GM19043 (cell line): ENCODE data around the gene SPTBN4.
"Not testable (repeated sequence)": the region's sequence is repeated elsewhere in the genome, so short reads cannot be mapped to it uniquely, and the experiment has no call there.

ENCODE experiments used
- ATAC-seq: cut with Tn5 transposase; IDR thresholded peaks from one replicate; pipeline ENCODE4 v1.9.1; 2021; ENCODE audit warnings: low read depth; ENCODE audit not compliant: unreplicated experiment

SPTBN4 gene

GRCh38 chr19:40466985-40467734 lies at the start of gene SPTBN4:
TSS of gene SPTBN4 (plus strand) at chr19:40467001. CDS start at chr19:40472622, 5,621 bp downstream.
- no peak for ATAC-seq

GRCh38 chr19:40417643-40417981 lies 49.2 kb upstream of the SPTBN4 start:
- ATAC-seq: no peak

DNA sequence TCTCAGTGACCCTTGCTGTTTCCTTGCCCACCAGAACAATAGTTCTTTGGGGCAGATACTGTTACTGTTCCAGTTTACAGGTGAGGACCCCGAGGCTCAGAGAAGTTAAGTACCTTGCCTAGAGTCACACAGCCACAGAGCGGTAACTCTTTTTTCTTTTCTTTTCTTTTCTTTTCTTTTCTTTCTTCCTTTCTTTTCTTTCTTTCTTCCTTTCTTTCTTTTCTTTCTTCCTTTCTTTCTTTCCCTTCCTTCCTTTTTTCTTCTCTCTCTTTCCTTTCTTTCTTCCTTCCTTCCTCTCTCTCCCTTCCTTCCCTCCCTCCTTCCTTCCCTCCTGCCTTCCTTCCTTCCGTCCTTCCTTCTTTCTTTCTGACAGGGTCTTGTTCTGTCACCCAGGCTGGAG lies 48.8 kb upstream of the SPTBN4 start:
- ATAC-seq: no peak

GRCh38 chr19:40419066-40419612 lies 47.7 kb upstream of the SPTBN4 start:
- ATAC-seq: no peak

GRCh38 chr19:40419780-40420179 lies 47.0 kb upstream of the SPTBN4 start:
- ATAC-seq: no peak

DNA sequence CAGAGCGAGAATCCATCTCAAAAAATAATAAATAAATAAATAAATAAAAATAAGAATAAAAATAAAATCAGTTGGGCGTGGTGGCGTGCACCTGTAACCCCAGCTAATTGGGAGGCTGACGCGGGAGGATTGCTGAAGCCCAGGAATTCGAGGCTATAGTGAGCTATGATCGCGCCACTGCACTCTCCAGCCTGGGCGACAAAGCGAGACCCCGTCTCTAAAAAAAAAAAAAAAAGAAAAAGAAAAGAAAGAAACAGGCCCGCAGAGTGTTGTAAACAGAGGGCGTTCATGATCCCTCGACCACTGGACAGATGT lies 46.4 kb upstream of the SPTBN4 start:
- no peak for ATAC-seq

DNA sequence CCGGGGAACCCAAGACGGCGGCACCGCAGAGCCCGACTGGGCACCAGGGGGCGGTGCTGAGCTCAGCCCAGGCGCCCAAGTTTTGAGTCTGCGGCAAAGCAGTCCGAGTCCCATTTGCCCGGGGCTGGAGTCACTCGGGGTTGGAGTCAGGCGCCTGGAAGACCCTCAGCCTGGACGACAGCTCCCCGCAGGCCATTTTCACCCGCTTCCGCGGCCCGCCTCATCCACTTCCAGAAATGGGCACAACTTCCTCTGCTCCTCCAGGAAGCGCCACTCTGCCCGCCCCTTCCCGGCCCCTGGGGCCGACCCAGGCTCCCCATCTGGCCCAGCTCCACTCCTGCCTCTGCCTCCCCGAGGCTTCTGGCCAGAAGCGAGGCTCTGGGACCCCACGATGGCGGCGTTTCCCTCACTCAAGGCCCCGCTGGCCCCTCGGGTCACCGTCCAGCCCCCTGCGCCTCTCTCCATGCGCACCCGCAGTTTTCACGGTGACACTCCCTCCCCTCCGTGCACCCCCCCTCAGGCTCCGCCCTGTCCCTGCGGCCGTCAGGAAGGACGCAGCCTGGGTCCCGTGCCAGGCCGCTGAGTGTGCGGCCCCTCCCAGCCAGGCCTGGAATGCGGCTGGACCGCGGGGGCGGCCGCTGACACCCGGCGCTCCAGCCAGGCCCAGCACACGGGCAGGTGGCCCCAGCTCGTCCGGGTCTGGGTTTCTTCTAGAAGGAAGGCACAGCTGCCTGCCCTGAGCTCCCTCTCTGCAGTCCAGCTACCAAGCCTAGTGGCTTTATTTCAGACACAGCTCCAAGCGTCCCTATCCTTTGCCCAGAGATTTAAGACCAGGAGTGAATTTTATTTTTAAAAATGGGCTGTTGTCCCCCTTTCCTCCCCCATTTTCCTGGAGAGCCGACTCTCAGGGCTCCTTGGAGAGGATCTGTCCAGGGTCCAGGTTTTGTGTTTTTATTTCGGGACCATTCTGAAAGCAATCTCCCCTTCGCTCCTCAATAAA lies 45.7 kb upstream of the SPTBN4 start:
- no peak for ATAC-seq

GRCh38 chr19:40421993-40422747 lies 44.6 kb upstream of the SPTBN4 start:
- ATAC-seq: no peak

DNA sequence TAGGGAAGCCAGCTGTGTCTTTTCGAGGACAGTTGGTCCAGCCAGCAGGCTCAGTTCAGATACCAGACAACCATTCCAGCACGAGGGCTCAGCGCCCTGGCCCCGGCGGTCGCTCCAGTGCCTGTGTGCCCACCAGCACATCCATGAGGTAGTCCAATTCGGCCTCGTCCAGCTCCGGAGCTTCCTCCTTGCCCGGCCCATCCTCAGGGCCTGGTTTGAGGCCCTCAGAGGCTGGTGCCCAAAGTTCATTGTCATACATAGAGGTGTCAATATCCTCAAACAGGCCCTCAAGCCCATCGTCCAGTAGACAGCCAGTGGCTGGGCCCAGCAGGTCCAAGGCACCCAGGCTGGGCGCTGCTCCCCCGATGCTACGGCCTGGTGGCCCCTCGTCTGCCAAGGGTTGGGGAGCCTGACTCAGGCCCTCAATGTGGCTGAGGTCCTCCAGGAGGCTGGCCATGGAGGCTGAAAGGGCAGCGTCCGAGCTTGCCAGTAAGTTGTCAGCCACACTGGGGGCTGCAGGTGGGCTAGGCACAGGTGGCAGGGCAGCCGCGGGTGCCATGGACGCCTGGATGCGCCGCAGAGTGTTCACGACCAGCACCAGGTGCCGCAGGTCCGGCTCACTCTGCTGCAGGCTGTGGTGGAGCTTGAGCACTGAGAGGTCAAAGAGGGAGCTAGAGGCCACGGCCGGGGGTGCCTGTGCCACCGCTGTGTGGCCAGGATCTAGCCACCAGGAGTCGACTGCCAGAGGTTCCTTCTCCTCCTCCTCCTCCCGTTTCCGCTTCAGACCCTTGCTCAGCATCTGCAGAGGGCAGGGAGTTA lies 43.8 kb upstream of the SPTBN4 start:
- no peak for ATAC-seq

DNA sequence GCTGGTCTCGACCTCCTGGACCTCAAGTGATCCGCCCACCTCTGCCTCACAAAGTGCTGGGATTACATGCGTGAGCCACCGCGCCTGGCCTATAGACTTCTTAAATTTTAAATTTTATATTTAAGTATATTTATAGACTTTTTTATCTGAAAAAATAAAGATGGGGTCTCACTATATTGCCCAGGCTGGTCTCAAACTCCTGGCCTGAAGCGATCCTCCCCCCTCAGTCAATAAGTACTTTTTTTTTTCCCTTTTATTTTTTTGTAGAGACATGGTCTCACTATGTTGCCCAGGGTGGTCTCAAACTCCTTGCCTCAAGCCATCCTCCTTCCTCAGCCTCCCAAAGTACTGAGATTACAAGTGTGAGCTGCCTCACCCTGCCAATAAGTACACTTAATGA lies 42.9 kb upstream of the SPTBN4 start:
- no peak for ATAC-seq

GRCh38 chr19:40424637-40425449 lies 42.0 kb upstream of the SPTBN4 start:
- no peak for ATAC-seq

GRCh38 chr19:40425450-40426287 lies 41.1 kb upstream of the SPTBN4 start, which contains the start of gene SERTAD1:
TSS of gene SERTAD1 (minus strand) at chr19:40425992. CDS start at chr19:40423546, 2,446 bp downstream.
- peak; percentile 82 for ATAC-seq

DNA sequence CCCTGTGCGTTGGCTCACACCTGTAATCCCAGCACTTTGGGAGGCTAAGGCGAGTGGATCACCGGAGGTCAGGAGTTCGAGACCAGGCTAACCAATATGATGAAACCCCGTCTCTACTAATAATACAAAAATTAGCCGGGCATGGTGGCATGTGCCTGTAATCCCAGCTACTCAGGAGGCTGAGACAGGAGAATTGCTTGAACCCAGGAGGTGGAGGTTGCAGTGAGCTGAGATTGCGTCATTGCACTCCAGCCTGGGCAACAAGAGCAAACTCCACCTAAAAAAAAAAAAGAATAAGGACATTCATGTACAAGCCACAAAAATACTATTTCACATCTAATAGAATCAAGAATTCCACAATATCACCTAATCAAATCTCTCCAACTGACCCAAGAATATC lies 38.6 kb upstream of the SPTBN4 start:
- ATAC-seq: not testable (repeated sequence)

GRCh38 chr19:40430242-40430641 lies 36.6 kb upstream of the SPTBN4 start:
- ATAC-seq: not testable (repeated sequence)

DNA sequence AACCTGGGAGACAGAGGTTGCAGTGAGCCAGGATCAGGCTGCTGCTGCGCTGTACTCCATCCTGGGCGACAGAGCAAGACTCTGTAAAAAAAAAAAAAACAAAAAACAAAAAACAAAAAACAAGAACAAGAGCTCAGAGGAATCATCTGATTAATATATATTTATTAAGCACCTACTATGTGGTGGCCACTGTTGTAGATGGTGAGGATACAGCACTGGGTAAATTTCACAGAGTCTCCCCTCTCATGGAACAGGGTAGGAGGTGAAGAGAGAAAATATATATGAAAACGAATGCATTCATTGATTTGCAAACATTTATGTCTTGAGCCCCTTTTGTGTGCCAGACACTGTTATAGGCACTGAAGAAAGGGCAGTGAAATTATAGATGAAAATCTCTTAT lies 35.1 kb upstream of the SPTBN4 start:
- ATAC-seq: no peak

DNA sequence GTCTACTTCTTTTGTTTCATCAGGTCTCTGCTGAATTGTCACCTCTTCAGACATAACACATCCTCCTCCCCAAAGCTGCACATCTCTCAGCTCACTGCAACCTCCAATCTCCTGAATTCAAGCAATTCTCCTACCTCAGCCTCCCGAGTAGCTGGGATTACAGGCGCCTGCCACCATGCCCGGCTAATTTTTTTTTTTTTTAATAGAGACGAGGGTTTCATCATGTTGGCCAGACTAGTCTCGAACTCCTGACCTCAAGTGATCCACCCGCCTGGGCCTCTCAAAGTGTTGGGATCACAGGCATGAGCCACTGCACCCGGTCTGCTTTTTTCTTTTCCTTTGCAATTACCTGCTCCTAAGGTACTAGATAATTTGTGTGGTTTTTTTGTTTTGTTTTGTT lies 34.0 kb upstream of the SPTBN4 start:
- not testable (repeated sequence) for ATAC-seq

DNA sequence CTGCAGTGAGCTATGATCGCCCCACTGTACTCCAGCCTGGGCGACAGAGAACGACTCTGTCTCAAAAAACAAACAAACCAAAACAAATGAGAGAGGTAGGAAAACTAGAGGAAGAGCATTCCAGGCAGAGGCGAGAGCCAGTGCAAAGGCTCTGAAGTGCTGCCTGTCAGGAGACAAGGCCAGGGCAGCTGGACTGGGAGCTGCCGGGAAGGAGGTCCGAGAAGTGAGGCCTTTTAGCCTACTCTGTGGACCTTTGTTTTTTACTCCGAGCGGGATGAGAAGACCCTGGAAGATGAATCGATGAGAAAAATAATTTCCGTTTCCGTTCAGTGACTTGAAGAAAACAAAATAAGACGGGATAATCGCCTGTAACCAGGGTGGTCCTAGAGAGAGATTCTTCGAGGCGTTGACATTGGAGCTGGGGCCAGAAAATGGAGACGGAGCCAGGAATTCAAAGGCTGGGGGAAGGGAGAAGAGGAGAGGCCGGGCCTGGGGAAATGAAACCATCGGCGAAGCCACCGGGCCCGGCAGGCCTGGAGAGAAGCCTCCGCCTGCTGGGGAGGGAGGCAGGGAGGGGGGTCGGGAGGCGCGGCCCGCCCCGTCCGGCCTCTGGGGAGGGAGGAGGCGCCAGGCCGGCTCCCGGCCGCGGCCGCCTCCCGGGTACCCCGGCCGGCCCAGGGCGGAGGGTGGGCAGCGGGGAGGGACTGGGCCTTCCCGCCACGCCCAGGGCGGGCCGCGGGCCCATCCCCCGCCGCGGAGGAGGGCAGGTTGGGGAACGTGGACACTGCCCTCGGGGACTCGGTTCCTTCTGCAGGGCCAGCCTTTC lies 33.2 kb upstream of the SPTBN4 start:
- peak; percentile 54 for ATAC-seq
